ENCODE data around the gene ZNF524. TPM values are rescaled to one million over a fixed set of nuclear protein-coding genes. Genes with fewer than 3 reads are reported as not detected.
A peak's percentile ranks its signal among the peaks of the same experiment; 100 is the strongest.
"Not testable (repeated sequence)": the region's sequence is repeated elsewhere in the genome, so short reads cannot be mapped to it uniquely, and the experiment has no call there.

The ZNF524 gene
- polyA plus RNA-seq, 1 donor: 10.0 TPM

DNA sequence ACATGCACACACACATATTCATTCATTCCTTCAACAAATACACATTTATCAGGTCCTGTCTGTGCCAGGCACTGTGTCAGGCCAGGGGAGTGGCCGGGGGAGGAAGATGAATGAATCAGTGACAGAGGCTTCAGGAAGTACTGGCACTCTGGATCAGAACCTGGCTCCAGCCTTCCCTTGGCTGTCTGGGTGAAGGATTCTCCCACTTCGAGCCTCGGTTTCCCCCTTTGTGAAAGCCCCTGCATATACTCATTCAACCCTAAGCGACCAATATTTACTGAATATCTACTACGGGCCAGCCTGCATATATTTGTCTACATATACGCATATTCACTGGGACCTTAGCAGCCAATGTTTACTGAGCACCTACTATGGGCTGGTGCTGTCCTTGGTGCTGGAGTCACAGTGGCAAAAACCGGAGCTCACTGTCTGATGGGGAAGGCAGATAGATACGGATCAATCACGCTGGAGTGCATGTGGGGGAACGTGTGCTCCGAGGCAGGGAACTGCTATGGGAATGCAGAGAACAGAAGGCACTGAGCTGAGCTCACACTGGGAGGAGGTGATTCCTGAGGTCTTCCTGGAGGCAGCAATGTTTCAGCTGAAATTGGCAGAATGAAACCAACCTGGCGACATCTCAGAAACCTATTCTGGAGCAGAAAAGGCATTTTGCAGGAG, 18.8 kb upstream of the ZNF524 start:
- DNase-seq (ENCODE audit: low read depth): no peak

DNA sequence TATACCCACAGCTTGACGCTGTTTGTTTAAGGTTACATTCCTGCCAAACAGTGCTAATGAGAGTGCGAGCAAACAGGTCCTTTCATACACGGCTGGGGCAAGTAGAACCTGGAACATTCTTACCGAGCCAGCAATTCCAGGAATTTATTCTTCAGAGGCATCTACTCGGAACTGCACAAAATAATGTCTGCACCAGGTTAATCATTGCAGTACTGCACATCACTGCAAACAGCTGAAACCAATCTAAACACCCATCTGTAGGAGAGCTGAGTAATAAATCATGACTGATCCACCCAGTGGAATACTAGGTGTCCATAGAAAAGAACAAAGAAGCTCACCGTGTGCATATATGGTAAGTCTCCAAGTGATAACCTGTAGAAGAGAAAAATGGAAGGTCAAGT, 18.3 kb upstream of the ZNF524 start:
- DNase-seq (ENCODE audit: low read depth): no peak

DNA sequence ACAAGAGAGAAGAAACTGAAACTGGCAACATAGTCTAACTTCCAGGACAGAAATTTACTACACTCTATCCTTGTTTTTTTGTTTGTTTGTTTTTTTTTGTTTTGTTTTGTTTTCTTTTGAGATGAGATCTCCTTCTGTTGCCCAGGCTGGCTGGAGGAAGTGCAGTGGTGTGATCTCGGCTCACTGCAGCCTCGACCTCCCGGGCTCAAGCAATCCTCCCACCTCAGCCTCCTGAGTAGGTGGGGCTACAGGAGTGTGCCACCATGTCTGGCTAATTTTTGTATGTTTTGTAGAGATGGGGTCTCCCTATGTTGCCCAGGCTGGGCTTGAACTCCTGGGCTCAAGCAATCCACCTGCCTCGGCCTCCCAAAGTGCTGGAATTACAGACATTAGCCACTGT, 17.8 kb upstream of the ZNF524 start:
- not testable (repeated sequence) for DNase-seq (ENCODE audit: low read depth)

DNA sequence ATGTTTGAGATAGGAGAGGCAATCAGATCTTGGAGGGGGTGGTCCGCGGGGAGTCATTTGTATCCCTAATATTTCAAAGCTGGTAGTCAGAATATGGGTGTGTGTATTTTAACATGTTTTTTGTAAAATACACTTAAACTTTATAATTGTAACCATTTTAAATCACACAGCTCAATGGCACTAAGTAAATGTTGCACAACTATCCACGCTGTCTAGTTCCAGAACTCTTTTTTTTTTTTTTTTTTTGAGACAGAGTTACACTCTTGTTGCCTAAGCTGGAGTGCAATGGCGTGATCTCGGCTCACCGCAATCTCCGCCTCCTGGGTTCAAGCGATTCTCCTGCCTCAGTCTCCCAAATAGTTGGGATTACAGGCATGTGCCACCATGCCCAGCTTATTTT, 16.2 kb upstream of the ZNF524 start:
- not testable (repeated sequence) for DNase-seq (ENCODE audit: low read depth)

DNA sequence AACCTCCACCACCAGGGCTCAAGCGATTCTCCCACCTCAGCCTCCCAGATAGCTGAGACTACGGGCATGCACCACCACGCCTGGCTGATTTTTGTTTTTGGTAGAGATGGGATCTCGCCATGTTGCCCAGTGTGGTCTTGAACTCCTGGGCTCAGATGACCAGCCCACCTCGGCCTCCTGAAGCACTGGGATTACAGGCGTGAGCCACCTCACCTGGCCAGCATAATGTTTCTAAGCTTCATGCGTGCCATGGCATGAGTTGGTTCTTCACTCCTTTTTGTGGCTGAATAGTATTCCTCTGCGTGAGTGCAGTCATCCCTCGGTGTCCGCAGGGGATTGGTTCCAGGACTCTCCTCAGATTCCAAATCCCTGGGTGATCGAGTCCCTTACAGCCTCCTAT, 15.2 kb upstream of the ZNF524 start:
- no peak for DNase-seq (ENCODE audit: low read depth)

DNA sequence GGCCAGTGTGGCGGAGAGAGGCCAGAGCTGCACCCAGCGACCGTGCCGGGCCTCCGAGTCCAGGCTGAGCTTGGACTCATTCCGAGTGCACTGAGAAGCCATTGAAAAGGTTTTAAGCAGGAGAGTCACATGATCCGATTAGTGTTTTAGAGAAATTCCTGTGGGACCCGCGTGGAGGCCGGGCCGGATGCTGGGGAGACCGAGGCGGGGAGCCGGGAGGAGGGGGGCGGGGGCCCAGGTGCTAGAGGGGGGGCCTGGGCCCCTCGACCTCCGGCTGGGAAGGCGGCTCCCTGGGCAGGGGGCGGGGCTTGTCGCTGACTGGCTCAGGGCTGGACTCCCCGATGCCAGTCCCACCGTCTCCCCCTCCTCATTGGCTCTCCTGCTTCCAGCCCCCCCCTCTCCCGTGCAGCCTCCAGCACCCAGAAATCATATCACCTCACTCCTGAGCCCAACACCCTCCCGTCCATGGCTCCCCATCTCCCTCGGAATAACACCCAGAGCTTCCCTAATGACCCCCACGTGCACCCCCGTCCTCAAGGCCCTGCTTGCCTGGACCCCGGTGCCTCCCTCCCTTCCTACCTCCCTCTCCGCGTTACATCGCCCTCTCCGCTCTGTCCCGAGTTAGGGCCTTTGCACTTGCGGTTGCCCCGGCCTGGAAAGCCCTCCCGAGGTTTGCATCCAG, 14.3 kb upstream of the ZNF524 start:
- no peak for DNase-seq (ENCODE audit: low read depth)

DNA sequence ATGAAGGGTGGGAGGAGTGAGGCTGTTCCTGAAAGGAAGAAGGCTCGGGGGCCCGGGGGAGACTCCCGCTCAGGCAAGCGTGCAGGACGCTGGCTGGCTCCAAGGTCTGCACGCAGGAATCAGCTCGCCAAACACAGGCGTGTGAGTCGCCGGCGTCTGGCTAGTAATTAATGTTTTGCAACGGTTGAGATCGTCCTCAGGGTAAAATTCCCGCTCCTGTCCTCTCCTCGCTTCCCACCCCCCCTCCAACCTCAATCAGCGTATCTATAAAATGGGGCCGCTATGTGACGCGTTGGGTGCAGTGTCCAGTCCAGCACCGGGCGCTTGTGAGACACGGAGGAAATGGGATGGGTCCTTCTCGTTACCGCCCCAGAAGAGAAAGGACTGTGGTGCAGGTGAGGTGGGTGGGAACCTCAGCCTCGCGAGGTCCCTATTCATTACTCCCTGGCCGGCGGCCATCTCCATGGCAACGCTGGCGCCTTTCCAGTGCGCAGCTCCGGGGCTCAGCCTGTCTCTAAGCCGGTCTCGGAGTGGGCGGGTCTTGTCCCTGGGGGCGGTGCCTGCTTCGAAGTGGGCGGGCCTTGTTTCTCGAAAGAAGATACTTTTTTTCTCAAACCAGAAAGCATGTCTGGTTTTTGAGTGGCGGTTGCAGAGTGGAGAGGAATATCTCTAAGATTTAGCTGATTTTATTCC, 13.0 kb upstream of the ZNF524 start:
- DNase-seq (ENCODE audit: low read depth): no peak

DNA sequence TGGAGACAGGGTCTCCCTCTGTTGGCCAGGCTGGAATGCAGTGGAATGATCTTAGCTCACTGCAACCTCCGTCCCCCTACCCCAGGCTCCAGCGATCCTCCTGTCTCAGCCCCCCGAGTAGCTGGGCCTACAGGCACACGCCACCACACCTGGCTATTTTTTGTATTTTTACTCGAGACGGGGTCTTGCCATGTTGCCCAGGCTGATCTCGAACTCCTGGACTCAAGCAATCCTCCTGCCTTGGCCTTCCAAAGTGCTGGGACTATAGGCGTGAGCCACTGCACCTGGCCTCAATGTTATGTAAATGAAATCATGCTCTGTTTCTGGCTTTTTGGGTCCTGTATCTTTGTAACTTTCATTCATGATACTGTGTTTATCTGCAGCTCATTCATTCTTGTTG, 11.3 kb upstream of the ZNF524 start:
- DNase-seq (ENCODE audit: low read depth): no peak

DNA sequence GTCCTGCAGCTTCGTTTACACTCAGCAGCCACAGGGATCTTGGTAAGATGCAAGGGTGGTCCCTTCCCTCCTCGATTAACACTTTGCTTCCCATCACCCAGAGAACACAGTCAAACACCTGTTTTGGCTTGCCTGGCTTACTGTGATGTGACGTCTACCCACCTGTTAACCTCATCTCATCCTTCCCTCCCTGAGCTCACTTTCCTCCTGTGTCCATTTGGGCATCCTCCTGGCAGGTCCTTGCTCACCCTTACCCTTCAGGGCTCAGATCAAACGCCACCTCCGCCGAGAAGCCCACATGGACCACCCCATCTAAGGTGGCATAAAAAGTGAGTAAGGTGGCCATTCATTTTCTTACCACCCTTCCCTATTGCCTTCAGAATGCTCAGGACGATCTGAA, 10.0 kb upstream of the ZNF524 start:
- no peak for DNase-seq (ENCODE audit: low read depth)

DNA sequence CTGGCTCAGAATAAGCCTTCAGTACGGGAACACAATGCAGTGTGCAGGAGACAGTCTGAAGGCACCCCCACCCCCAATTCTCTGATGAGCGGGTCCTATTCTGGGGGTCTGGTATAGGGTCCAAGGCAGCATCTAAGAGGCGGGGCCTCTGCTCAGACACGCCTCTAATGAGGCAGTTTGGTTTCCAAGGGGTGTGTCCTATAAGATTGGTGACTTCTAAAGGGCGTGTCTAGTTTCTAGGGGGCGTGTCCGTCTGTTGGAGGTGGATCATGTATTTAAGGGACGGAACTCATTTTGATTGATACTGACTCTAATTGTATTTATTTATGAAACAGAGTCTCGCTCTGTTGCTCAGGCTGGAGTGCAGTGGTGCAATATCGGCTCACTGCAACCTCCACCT, 9.5 kb upstream of the ZNF524 start:
- DNase-seq (ENCODE audit: low read depth): no peak

DNA sequence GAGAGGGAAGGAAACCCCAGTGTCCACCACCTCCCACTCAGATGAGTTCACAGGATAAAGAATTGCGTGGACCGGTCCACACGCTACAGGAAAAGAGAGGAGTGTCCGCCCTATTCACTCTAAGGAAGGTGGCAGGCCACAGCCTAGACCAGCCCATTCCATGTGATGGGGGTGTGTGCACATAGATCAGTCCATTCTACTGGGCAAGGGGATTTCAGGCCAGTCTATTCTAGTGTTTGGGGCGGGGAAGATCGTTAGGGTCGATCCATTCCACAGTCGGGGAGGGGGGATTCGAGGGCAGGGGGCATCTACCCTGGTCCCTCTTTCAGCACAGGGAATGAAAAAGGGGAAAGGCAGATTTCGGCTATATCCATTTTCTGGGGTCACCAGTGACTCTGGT, 8.5 kb upstream of the ZNF524 start:
- DNase-seq (ENCODE audit: low read depth): no peak

DNA sequence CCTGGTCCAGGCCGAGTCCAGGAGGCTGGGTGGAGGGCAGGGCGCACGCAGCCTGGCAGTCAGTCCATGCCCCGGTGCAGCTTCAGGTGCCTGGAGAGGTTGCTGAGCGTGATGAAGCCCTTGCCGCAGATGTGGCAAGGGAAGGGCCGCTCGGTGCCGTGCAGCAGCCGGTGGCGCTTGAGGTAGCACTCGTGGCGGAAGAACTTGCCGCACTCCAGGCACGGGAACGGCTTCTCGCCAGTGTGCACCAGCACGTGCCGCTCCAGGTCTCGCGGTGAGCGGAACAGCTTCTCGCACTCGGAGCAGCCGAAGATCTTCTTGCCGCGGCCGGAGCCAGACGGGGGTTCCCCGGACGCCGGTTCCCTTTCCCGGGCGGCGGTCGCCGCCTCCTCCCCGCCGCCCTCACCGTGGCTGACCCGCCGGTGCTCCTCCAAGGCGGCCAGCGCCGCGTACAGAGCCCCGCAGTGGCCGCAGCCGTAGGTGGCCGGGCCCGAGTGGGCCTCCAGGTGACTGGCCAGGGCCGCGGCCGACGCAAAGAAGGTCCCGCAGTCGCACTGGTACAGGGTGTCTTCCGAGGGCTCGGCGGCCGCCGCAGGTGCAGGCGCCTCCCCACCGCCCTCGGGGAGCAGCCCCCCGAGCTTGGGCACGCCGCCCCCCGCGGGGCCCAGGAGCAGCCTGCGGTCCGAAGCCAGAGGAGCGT, 7.5 kb upstream of the ZNF524 start:
- DNase-seq (ENCODE audit: low read depth): no peak

DNA sequence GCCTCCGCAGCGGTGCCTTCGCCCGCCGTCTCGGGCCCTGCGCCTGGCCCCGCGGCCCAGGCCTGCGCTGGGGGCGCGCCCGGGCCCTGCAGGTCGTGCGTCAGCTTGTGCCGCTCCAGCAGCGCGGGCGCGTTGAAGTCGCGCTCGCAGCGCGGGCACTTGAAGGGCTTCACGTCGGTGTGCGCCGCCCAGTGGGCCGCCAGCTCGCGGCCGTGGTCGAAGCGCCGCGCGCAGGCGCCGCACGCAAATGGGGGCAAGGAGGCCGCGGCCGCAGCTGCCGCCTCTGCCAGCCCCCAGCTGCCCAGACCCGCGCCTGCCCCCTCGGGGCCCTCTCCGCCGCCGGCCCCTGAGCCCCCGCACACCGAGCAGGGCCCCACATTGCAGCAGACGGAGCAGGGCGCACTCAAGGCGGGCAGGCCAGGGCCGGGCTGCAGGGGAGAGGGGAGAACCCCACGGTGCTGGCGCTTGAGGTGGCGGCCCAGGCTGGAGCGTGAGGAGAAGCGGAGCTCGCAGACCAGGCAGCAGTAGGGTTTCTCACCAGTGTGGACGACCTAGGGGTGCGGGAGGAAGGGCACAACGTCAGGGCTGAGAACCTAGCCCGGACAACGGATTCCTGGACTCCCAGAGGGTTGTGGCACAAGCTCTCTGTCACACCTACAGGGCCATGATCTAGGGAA, 6.9 kb upstream of the ZNF524 start:
- DNase-seq (ENCODE audit: low read depth): no peak

DNA sequence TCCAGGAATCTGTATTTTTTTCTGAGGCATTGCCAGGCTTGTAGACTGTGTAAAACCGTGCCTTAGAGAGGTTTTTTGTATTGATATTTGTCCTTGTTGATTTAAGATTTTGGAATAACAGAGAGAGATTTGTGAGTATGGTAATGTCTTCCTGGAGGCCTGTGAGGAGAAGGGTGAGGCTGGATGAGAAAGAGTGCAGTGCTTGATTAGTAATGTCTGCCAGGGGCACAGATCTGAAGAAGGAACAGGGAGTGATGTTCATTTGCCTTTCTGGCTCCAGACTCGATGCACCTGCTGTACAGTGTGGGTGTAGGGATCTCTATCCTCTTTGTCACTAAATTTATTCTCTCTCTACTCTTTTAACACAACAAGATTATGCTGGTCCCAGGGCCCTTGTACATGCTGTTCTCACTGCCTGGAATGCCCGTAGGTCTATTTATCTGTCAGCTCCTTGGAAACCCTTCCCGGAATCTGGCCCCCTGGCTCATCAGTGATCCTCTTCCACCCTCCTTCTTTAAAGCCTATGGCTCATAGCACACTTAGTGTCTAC, 5.0 kb upstream of the ZNF524 start:
- DNase-seq (ENCODE audit: low read depth): no peak

DNA sequence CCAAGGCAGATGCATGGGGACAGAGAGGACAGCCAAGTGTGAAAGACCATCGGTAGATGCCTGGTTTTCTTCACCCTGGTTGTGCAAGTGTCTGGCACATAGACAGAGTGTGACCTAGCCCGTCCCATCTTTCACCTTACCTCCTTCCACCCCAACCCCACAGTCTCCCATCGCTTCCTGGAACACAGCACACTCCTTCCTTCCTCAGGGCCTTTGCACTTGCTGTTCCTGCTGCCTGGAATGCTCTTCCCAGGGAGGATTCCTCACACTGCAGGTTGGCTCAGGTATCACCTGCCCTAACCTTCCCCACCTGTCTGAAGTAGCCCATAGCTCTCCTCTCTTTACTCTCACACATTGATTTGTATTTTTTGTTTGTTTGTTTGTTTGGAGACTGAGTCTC, 3.8 kb upstream of the ZNF524 start:
- DNase-seq (ENCODE audit: low read depth): no peak

DNA sequence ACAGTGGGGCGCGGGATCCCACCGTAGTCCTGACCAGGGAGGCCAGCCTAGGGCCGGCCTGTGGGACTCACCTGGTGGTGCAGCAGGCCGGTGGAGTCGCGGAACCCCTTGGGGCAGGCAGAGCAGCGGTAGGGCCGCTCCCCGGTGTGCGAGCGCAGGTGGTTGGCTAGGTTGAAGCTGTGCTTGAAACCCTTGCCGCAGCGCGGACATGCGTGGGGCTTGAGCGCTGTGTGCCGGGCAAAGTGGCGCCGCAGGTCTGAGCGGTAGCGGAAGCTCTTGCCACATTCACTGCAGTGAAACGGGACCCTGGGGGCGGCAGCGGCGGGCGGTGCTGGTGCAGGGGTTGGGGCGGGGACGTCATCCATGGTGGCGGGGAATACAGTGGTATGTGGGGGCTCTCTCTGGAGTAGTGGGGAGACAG, 2.6 kb upstream of the ZNF524 start:
- DNase-seq (ENCODE audit: low read depth): no peak

DNA sequence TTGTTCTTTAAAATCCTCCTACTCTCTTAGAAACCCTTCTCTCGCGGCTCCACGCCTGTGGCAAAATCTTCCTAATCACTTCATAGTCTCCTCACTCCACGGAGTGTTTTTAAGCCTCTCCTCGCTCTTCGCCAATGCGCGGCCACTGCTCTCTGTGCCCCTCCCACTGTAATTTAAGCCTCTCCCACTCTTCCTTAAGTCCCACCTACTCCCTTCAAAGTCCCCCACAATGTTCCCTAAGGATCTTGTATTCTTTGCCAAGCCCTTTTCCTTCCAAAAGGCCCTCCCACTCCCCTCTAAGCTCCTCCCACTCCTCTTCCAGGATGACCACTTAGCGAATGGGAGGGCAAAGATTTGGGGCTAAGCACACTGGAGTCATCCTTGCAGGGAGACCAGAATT, 2.1 kb upstream of the ZNF524 start:
- no peak for DNase-seq (ENCODE audit: low read depth)

DNA sequence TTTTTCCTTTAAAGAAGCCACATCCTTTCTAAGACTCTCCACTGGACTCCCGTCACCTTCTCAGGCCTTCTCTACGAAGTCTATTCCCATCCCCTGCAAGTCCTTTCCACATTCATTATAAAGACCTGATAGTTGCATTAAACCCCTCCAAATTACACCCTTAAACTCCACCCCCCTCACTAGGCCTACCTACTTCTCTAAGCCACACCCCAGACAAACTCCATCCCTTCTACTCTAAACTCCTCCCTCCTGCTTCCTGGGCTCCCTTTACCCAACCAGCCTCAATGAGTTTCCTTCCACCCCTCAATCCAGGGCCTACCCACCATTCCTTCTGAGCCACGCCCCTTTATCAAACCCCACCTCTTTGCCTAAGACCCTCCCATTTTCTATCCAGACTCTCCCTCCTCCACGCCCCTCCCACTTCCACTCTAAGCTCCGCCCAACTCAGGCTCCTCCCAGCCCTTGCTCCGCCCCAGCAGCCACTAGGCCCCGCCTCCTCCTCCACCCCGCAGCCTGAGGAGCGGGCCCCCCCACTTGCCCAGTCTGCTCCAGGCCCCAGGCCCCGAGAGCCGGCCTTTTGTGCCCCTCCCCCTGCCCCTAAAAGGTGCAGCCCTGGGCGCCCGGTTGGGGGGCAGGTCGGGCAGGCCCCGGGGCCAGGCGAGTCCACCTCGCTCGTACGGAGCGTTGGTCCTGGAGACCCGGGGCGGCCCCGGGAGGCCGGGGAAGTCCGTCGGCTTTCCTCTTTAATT, 1.2 kb upstream of the ZNF524 start:
- no peak for DNase-seq (ENCODE audit: low read depth)

DNA sequence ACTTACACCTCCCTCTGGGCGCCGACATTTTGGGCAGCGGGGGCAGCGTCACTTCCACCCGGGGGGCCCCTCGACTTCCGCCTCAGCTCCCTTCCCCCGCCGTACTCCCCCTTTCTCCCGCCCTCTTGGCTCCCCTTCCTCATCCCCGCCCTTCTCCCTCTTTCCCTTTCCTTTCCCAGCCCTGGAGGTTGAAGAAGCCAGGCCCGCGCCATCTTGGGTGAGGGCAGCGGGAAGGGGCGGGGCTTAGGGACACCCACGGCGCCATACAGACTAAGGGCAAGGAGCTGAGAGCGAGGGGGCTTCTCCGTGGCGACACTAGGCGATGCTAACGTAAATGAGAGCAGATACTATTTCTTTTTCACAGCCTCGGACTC, 633 bp upstream of the ZNF524 start, which contains the start of gene FIZ1:
Gene FIZ1, minus strand, starts transcription at position 50 of the 374 bp plus-strand sequence. CDS start 1,652 bp downstream, outside the sequence.
- DNase-seq (ENCODE audit: low read depth): peak; percentile 95

DNA sequence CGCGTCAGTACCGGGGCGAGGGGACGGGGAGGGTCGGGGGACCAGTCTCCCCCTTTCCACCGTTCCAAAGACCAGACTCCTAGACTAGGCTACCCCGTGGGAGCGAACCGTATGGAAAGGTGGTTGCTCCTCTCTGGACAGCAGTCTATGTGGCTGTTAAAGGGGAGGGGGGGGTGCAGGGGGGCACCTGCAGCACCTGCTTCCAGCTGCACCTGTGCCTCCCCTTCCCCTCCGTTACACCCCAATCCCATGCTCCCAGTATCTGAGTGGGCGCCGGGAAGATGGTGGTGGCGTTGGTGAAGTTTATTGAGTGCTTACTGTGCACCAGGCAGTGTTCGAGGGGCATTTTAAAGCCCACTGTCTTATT, 557 bp downstream of the ZNF524 start:
- no peak for DNase-seq (ENCODE audit: low read depth)

DNA sequence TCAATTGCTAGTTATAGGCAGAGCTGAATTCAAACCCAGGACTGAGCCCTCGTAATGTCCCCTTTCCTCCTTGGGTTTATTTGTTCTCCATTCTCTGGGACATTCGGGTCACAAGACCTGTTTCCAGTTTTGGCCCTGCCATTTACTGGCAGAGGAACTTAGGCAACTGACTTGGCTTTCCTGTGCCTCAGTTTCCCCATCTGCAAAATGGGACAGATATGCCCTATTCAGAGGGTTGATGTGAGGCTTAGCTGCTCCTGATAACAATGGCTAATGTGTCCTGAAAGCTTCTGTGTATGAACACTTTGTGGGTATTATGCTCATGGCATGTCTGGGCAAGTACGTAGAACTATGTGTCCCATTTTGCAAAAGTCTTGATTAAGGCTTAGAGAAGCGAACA, 996 bp downstream of the ZNF524 start:
- DNase-seq (ENCODE audit: low read depth): no peak

Data from forelimb muscle (tissue), 1 donor.